Left renal pelvis (tissue), 4 donors: ENCODE results near the gene ZNF319. TPM values are rescaled to one million over a fixed set of nuclear protein-coding genes. Genes with fewer than 3 reads are reported as not detected.

Experiments used
- polyA plus RNA-seq, 4 donors: library from polyadenylated mRNA; unstranded; fragments of 120-200 nt; gene quantifications; one replicate each; pipeline ENCODE4 v1.2.1, GENCODE V29; 2013; ENCODE audit not compliant: insufficient read length in 4 of 4

Gene ZNF319
- polyA plus RNA-seq, 4 donors, result 9.5 to 12.9 (median 10.5) TPM

Other genes with a start within 250 kb of the ZNF319 start
- 10 to 100 TPM; 14.5 to 80.1 (median 43.7) TPM for gene KIFC3, start 198.2 kb downstream of the ZNF319 start, polyA plus RNA-seq
- under 1 TPM in 2 of 4 donors, not detected in 2; 0.11 to 0.18 TPM for gene CNGB1, start 29.5 kb downstream of the ZNF319 start, polyA plus RNA-seq
- 10 to 100 TPM; 20.8 to 23.3 (median 22.1) TPM for gene USB1, start 735 bp upstream of the ZNF319 start, polyA plus RNA-seq
- gene MMP15, start 25.1 kb upstream of the ZNF319 start, polyA plus RNA-seq, result 10 to 100 TPM; 12.0 to 19.0 (median 13.0) TPM
- gene CFAP20, start 128.7 kb upstream of the ZNF319 start, polyA plus RNA-seq, result 10 to 100 TPM; 63.0 to 80.3 (median 71.9) TPM
- gene CSNK2A2, start 197.4 kb upstream of the ZNF319 start, polyA plus RNA-seq, result 10 to 100 TPM; 44.3 to 76.8 (median 69.0) TPM